GM19025 (cell line): ENCODE results near the gene UNG.
"Not testable (repeated sequence)": the region's sequence is repeated elsewhere in the genome, so short reads cannot be mapped to it uniquely, and the experiment has no call there.

Experiments
- ATAC-seq: cut with Tn5 transposase; IDR thresholded peaks from one replicate; pipeline ENCODE4 v1.9.1; 2021; ENCODE audit warnings: mild to moderate bottlenecking, low read depth, moderate library complexity; ENCODE audit not compliant: unreplicated experiment

UNG gene

GRCh38 chr12:109097435-109098182 is at the start of gene UNG:
TSS of gene UNG (plus strand) at chr12:109097597. CDS start at chr12:109097680, 83 bp downstream.
- ATAC-seq, result peak; percentile 91

- ATAC-seq, result not testable (repeated sequence)
These were observed 48.7 kb upstream of the UNG start for GRCh38 chr12:109048706-109049105.

GRCh38 chr12:109049794-109050193 is 47.6 kb upstream of the UNG start:
- not testable (repeated sequence) for ATAC-seq

- ATAC-seq, result no peak
These were observed 45.3 kb upstream of the UNG start for GRCh38 chr12:109052097-109052413.

GRCh38 chr12:109052414-109053323 is 44.7 kb upstream of the UNG start, which contains the start of gene USP30:
TSS of gene USP30 (plus strand) at chr12:109052576. CDS start at chr12:109052679, 103 bp downstream.
- peak; percentile 69 for ATAC-seq

- peak; percentile 39 for ATAC-seq
These were observed 43.8 kb upstream of the UNG start for GRCh38 chr12:109053382-109054123.

- ATAC-seq, result not testable (repeated sequence)
These were observed 43.3 kb upstream of the UNG start for GRCh38 chr12:109054124-109054513.

- ATAC-seq, result no peak
These were observed 42.9 kb upstream of the UNG start for GRCh38 chr12:109054520-109054919.

GRCh38 chr12:109056891-109057290 is 40.5 kb upstream of the UNG start:
- no peak for ATAC-seq

GRCh38 chr12:109057376-109057775 is 40.0 kb upstream of the UNG start:
- no peak for ATAC-seq

- no peak for ATAC-seq
These were observed 38.6 kb upstream of the UNG start for GRCh38 chr12:109058773-109059172.

- no peak for ATAC-seq
These were observed 33.3 kb upstream of the UNG start for GRCh38 chr12:109064143-109064542.

- no peak for ATAC-seq
These were observed 32.1 kb upstream of the UNG start for GRCh38 chr12:109065154-109065852.

GRCh38 chr12:109065853-109066193 is 31.6 kb upstream of the UNG start:
- ATAC-seq, result no peak

- no peak for ATAC-seq
These were observed 27.8 kb upstream of the UNG start for GRCh38 chr12:109069307-109070271.

- ATAC-seq, result no peak
These were observed 22.5 kb upstream of the UNG start for GRCh38 chr12:109074866-109075265.

GRCh38 chr12:109082751-109083150 is 14.6 kb upstream of the UNG start:
- no peak for ATAC-seq

- no peak for ATAC-seq
These were observed 13.0 kb upstream of the UNG start for GRCh38 chr12:109084425-109084824.

- ATAC-seq, result no peak
These were observed 11.8 kb upstream of the UNG start for GRCh38 chr12:109085590-109085989.
